Activated T-cell treated with anti-CD3 and anti-CD28 coated beads for 1 hour (primary cell): Measurements from ENCODE around the gene LCN15.
A peak's percentile ranks its signal among the peaks of the same experiment; 100 is the strongest.
"Not testable (repeated sequence)": the region's sequence is repeated elsewhere in the genome, so short reads cannot be mapped to it uniquely, and the experiment has no call there.

ENCODE experiments used
- DNase-seq: peaks from one replicate; pipeline ENCODE4 v3.0.0-alpha.2; 2020; ENCODE audit warnings: low read depth

Gene LCN15

DNA sequence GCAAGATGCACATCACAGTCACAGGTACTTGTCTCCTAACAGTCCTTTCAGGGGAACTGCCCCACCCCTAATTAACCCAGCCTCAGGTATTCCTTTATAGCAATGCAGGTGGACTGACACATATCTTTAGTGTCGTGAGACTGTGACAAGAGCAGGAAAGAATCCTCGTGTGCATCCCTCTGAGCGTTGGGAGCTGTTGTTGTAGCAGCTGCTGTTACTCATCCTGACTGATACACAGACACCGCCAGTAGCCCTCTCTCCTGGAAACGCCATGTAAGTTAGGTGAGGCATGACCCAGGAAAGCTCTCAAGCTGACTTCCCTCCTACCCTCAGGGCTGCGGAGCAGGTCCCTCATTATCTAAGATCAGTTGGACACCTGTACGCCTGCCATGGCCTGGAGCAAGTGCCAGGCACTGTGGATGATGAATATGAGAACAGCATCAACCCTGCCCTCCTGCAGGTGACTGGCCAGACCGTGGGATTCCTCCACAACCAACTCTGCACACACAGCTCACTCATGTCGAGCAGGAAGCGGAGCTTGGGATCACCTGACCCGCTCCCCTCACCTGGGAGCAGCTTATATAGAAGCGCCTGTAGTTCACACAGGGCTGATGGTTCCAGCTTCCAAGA, 10.2 kb upstream of the LCN15 start:
- DNase-seq, result no peak

DNA sequence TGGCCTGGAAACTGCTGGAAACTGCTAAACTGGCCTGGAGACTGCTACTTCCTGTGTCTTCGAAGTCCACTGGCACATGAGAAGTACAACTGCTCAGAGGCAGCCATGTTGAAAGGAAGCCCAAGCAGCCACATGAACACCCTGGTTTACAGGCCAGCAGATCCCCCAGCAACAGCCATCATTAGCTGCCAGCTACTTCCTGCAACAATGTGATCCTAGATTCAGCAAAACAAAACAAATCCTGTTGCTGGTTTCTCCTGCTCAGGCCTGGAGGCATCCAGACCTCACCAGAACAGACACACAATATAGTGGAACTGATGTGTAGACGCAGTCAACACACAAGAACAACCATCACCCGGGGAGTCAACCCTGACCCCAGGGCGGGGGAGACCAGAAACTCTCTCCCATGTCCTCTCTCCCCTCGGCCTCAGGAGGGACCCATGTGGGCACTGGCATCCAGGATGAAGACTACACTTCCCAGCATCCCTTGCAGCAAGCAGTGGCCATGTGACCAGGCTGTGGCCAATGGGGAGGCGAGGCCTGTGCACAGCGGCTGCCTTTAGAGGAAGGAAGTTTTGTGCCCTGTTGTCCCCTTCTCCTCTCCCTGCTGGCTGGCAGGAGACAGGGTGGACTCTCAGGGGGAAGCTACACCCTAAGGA, 9.2 kb upstream of the LCN15 start:
- no peak for DNase-seq

DNA sequence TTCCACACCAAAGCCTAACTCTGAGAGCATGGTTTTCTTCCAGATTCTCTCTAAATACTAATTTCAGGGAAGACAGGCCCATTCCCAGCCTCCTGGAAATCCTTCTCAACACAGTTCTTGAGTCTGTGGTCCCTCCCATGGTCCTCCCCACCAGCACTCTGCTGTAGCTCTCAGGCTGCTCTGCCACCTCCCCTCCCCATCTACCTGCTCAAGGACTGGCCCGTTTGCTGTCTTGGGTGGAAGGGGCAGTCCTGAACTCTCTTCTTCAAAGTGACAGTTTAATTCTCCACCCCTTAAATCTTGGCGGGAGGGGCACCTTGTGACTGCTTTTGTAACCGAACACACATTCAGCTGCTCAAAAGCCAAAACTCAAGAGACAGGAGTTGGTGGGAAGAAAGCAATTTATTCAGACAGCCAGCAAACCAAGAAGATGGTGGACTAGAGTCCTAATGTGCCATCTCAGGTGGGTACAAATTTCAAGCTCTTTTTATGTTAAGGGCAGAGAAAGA, 7.6 kb upstream of the LCN15 start:
- no peak for DNase-seq

DNA sequence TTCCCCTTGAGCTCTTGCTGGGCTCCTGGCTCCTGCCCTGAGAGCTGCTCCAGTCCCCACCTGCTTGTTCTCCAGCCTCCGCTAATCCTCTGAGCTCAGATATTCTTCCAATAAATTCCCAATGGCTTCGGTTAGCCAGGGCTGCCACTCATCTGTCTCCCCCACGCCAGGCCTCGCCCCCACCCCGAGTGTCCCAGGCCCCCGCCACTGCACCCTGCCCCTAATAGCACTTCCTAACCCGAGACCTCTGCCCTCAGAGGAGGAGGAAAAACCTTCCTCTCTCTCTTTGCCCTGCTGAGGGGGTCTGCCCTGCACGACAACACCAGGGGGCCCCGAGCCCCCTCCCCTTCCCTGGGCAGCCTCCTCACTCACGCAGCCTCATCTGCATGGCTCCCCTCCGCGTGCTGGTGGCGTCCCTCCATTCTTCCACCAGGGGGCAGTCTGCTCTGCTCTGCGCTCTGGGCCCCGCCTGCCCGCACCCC, 5.4 kb upstream of the LCN15 start:
- DNase-seq, result peak; percentile 25

DNA sequence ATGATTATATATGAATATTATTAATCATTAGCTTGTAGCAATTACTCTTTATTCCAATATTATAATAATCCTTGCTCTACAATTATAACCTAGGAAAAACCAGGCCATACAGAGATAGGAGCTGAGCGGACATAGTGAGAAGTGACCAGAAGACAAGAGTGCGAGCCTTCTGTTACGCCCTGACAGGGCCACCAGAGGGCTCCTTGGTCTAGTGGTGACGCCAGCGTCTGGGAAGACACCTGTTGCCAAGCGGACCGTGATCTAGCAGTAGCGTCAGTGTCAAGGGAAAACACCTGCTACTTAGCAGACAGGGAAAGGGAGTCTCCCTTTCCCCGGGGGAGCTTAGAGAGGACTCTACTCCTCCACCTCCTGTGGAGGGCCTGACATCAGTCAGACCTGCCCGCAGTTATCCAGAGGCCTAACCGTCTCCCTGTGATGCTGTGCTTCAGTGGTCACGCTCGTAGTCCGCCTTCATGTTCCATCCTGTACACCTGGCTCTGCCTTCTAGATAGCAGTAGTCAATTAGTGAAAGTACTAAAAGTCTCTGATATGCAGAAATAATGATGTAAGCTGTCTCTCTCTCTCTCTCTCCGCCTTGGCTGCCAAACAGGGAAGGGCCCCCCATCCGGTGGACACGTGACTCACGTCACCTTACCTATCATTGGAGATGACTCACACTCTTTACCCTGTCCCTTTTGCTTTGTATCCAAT, 2.2 kb upstream of the LCN15 start:
- DNase-seq, result not testable (repeated sequence)

DNA sequence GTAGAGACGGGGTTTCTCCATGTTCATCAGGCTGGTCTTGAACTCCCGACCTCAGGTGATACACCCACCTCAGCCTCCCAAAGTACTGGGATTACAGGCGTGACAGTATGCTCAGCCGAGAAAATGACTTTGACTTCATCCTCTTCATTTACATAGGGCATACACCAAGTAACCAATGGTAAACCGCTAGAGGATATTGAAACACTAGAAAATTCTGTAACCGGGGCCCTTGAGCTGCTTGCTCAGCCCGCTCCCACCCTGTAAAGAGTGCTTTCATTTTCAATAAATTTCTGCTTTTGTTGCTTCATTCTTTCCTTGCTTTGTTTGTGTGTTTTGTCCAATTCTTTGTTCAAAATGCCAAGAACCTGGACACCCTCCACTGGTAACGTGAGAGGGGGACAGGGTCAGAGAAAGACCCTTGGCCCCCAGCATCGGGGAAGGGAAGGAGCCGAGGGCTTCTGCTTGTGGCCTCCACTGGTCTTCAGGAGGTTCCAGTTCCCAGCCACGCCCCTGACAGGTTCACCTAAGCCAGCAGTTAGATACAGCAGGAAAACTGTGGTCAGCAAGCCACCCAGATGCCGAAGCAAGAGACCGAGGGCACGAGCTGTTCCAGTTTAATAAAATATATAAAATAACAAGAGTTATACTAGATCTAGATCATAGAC, 1.6 kb upstream of the LCN15 start:
- not testable (repeated sequence) for DNase-seq

DNA sequence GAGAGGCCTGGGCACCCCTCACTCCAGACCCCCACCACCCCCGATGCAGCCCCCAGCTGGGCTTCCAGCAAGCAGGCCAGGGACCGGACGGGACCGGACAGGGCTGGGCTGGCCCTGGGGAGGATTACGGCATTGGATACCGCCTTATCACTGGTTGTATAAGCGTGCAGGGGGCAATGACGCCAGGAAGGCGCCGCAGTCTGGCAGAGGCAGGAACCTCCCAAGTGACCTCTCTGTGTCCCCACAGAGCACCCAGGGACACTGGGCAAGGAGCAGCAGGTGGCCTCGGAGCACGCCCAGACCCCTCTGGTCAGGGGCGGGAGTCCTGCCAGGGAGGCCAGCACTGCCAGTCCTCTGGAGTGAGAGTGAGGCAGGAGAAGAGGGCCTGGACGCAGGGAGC, 723 bp upstream of the LCN15 start:
- DNase-seq, result no peak

DNA sequence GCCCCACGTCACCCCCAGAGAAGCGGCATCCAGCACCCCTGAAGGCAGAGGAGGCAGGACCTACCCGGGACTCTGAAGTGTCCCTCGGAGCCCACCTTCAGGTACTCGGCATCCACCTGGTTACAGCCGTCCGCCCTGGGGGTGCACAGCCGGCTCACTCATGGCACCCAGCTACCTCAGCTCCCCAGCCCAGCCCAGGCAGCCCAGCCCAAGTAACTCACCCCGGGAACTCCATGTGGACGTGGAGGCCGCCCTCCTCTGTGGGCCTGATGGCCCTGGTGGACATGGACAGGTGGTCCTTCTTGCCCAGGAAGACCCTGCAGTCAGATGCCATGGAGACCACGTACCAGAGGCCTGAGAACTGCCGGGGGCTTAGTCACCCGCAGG, 676 bp downstream of the LCN15 start:
- no peak for DNase-seq

DNA sequence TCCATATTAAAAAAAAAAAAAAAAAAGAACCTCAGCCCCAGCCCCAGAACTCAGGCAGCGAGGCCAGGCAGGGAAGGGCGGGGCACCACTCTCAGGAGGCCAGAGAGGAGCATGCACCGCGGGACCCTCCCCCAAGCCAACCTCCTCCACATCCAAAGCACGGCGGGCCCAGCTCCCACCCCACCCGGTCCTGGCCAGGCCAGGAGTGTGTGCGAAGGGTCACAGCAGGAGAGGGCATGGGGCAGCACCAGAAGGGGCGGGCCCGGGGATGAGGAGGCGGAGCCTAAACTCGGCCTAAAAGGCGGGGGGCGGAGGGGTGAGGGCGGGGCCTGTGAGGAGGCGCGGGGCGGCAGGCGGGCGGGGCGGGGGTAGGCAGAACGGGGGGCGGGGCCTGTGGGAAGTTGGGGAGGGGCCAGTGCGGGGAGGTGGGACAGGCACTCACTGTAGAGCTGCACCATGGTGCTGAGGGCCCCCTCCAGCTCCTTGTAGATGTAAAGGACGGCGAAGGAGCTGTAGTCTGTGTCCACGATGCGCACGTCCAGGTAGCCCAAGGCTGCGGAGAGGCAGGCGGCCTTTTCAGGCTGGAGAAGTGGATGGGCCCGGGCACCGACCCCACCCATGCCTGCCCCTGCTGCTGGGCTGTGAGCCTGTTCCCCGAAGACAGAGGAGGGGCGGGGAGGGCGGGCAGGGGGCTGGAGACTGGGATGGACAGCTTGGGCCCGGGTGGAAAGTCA, 1.2 kb downstream of the LCN15 start:
- DNase-seq, result no peak

DNA sequence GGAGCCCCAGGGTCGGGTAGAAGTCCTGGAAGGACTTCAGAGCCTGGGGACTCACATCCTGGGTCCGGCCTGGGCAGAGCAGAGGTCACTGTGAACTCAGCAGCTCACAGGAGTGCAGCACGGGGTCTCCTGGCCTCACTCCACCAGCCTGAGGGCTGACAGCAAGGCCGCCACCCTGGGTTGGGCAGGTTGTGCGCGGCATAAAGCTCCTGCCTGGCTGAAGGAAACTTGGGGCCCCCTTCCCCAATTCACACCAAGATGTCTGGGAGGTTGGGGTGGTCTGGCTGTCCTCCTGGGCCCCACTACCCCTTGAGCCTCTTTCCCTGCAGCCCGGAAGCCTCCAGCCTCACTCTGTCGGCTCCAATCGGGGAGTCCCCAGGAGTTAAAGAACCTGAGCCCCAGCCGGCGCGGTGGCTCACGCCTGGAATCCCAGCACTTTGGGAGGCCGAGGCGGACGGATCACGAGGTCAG, 2.1 kb downstream of the LCN15 start:
- DNase-seq, result no peak

DNA sequence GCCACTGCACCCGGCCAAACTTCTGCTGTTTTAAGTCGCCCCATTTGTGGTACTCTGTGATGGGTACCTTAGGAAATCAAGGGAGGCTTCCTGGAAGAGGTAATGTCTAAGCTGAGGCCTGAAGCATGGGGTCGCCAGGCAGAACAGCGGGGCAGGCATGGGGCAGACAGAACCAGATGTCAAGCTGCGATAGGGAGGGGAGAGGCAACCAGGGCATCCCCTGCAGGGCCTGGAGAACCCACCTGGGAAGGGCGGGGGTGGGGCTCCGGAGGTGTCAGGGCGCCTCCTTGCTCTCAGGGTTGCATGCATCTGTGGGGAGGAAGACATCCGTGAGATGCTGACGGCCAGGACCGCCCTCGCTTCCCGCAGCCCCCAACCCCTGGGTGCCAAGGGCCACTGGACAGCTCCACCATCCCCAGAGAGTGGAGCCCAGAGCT, 2.8 kb downstream of the LCN15 start:
- DNase-seq, result no peak

DNA sequence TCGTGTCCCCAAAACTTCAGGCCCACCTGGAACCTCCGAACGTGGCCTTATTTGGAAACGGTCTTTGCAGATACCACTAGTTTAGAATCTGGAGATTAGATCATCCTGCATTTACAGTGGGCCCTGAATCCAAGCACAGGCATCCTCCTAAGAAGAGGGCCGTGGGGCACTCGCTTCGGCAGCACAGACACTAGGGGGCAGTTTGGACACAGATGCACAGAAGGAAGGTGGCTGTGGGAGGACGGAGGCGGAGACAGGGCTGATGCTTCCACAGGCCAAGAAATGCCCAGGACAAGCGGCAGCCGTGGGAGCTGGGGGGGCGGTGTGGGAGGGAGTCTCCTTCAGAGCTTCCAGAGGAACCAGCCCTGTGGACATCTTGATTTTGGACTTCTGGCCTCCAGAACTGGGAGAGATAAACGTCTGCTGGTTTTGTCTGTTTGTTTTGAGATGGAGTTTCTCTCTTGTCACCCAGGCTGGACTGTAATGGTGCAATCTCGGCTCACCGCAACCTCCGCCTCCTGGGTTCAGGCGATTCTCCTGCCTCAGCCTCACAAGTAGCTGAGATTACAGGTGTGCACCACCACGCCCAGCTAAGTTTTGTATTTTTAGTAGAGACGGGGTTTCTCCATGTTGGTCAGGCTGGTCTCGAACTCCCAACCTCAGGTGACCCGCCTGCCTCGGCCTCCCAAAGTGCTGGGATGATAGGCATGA, 3.3 kb downstream of the LCN15 start:
- DNase-seq, result not testable (repeated sequence)

DNA sequence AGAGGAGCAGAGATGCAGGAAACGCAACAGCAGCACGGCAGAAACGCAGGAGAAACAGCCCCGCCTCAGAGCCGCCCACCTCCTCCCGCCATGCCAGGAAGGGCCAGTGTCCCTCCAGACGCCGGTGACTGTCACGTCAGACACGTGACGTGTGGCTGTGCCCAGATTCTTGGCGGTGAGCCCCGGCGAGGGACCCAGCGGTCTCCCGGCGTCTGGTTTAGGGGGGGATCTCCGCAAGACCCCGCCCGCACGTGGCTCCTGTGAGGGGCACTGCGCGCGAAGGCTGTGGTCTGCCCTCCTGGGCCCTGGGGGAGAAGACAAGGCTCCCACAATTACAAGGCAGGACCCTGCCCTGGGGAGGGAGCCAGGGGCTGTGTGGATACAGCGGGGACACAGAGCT, 3.9 kb downstream of the LCN15 start:
- no peak for DNase-seq

DNA sequence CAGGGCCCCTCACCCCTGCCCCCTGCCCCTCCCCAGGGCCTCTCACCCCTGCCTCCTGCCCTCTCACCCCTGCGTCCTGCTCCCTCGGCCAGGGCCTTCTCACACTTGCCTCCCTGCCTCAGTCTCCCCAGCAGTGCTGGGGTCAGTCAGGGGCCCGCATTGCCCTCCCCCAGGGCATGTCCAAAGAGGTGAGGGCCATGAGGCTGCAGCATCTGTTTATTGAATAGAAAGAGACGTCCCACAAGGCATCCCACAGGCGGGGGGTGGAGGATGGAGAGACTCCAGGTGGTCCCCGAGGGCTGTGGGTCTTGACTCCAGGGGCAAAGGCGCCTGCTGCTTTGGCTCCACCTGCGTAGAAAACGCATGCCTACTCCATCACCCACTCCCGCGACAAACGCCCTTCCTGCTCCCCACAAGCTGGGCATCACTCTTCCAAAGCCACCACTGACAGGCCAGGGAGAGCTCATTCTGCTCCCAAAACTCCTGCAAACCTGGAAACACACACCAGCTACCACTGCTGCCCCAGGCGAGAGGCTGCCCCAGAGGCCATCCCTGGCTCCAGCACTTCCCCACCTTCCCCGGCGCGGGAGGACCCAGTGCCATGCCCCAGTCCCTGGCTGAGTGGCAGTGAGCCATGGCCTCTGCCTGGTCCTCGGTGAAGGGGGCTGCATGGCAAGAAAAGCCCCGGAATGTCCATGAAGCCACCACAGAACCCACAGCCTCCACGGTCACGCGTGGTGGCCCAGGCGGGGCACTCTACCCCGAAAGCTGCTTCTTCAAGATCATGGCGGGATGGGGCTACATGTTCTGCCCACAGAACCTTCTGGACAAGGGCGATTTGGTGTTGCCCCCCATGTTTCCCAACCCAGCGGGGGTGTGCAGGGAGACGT, 4.6 kb downstream of the LCN15 start:
- DNase-seq, result no peak

DNA sequence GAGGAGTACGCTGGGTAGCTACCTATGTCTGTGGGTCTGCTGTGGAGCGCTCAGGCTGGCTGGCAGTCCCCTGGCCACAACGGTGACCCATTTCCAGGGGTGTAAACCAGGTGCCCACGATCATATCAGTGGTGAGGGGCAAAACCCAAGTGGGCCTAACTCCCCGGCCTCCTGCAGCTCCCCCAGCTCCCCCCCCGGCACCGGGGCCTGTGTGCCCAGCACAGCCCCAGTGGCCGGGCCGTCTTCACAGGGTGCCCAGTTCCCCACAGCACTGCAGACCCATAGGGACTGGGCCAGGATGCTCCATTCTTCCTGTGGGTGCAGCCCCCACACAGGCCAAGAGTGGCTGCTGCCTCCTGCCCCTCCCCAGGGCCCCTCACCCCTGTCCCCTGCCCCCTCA, 5.3 kb downstream of the LCN15 start:
- no peak for DNase-seq

DNA sequence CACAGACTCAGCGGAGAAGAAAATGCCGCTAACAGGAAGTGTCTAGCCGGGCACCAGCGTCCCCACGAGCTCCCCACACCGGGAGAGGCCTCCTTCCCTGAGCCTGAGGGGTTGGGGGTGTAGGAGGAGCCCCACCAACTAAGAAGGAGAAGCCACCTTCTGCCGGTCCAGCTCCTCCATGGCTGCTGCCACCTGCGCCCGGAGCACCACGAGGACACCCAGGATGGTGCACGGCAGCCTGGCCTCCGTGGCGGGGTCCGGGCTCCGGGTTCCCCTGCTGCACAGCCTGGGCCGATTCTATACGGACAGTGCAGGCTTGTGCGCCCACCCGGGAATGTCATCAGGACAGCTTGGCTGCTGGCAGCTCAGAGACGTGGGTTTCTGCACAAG, 6.6 kb downstream of the LCN15 start:
- DNase-seq, result no peak

DNA sequence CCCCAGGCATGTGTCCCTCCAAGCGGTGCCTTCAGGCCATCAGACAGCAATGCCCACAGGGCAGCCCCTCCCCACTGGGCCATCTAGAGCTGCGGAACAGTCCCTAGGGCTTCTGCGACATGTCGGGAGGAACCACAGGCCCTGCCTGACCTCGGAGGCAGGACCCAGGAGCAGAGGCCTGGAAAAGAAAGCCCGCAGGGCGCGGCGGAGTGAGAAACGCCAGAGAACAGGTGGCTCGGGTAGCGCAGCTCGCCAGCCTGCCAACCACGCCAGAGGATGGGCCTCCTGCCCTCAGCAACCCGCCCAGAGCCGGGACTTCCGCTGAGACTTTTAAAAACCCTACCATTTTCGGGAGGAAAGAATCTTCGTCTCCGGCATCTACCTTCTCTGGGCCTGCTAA, 7.0 kb downstream of the LCN15 start:
- DNase-seq, result no peak

DNA sequence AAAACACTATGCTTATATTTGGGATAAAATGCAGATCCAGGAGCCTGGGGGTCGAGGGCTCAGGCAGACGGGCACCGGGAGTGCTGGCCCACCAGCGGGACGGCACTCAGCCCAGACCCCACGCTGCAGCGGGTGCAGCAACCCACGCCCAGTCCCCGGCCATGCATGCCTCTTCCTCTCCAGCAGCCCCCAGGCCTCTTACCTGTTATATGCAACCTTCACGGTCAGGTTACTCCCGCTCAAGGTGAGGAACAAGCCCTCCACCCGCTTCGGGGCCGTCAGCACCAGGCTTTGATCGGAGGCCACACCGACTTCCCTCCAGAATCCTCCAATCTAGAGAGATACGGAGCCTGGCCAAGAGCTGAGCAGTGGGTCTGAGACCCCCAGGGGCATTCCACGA, 7.5 kb downstream of the LCN15 start:
- DNase-seq, result no peak

DNA sequence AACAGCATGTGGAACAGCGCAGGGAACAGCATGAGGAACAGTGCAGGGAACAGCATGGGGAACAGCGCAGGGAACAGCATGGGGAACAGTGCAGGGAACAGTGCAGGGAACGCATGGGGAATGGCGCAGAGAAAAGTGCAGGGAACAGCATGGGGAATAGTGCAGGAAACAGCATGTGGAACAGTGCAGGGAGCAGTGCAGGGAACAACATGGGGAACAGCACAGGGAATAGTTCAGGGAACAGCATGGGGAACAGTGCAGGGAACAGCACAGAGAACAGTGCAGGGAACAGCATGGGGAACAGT, 8.2 kb downstream of the LCN15 start:
- DNase-seq, result no peak
